HepG2 (cell line): ENCODE measurements around the gene AMOTL1. TPM values are rescaled to one million over a fixed set of nuclear protein-coding genes. Genes with fewer than 3 reads are reported as not detected.

Experiments used
- ATAC-seq: fragments of 200-7000 bp; cut with Tn5 transposase; 3 replicates; pipeline ENCODE4 v1.9.1; 2020; ENCODE audit warnings: mild to moderate bottlenecking, moderate library complexity
- BruUV-seq: library from RNA; stranded (reverse); fragments of 400-500 nt; replicated peaks from 2 replicates; lab custom pipeline; 2021; lab: Mats Ljungman, UMichigan
- CTCF ChIA-PET: fragments of 300-600 bp; formaldehyde crosslinking; extraction: SDS; loops from one replicate; lab custom pipeline; 2021; ENCODE audit warnings: low total read pairs, inconsistent platforms, low intra/inter-chr PET ratio; lab: Yijun Ruan, JAX
- POLR2A ChIA-PET: fragments of 350-600 bp; sonication (Branson Sonifier 250); formaldehyde crosslinking; loops from one replicate; lab custom pipeline; 2020; ENCODE audit warnings: antibody characterized with exemption, inconsistent platforms; lab: Yijun Ruan, JAX
- DNase-seq: peaks from one replicate; pipeline ENCODE4 v3.0.0-alpha.2; 2015; ENCODE audit warnings: low spot score
- FAIRE-seq: peaks from 3 replicates; lab custom pipeline; 2011; peaks lifted over from hg19 to GRCh38; lab: Jason Lieb, UNC
- H2AFZ ChIP-seq: one replicate; pipeline ENCODE4 v1.6.1; 2011; ENCODE audit warnings: low read length, inconsistent platforms
- H3K27ac ChIP-seq: fragments of 300-600 bp; 3 replicates; pipeline ENCODE4 v1.8.0; 2011; ENCODE audit warnings: mixed run types, mild to moderate bottlenecking, mixed read lengths, low read length, inconsistent platforms; ENCODE audit not compliant: insufficient read depth; ENCODE audit errors: extremely low read length
- H3K27me3 ChIP-seq, 2 experiments: fragments of 200-600 bp in 1 of 2; 2 replicates in 1 of 2; 3 replicates in 1 of 2; pipeline versions ENCODE4 v1.6.0 to v1.8.0; 2011; ENCODE audit warnings: low read length in 2 of 2, mild to moderate bottlenecking in 2 of 2, moderate library complexity in 2 of 2, inconsistent platforms in 1 of 2; ENCODE audit not compliant: insufficient read depth in 2 of 2, control insufficient read depth in 1 of 2
- H3K36me3 ChIP-seq, 2 experiments: fragments of 200-600 bp in 1 of 2; replicated peaks in 1 of 2; 2 replicates in 1 of 2; 3 replicates in 1 of 2; pipeline versions ENCODE4 v1.5.1 to v1.8.0; 2011; ENCODE audit warnings: low read length in 2 of 2, inconsistent platforms in 1 of 2; ENCODE audit not compliant: insufficient read depth in 2 of 2, control insufficient read depth in 1 of 2
- H3K4me1 ChIP-seq: 2 replicates; pipeline ENCODE4 v1.5.1; 2012; ENCODE audit warnings: low read length, inconsistent platforms; ENCODE audit not compliant: insufficient read depth
- H3K4me2 ChIP-seq: 2 replicates; pipeline ENCODE4 v1.6.0; 2011; ENCODE audit warnings: low read depth, low read length, inconsistent platforms
- H3K4me3 ChIP-seq, 3 experiments: fragments of 200-600 bp in 1 of 3; sonication (generic), shearing (Covaris generic) in 1 of 3; replicated peaks in 1 of 3; 2 replicates each; pipeline ENCODE4 v1.5.1; 2011 to 2016; ENCODE audit warnings: low read length in 3 of 3, inconsistent platforms in 2 of 3, low read depth in 2 of 3, mild to moderate bottlenecking in 2 of 3, control low read depth in 1 of 3, mixed read lengths in 1 of 3; ENCODE audit not compliant: insufficient read depth in 1 of 3
- H3K79me2 ChIP-seq: one replicate; pipeline ENCODE4 v1.6.1; 2011; ENCODE audit warnings: low read length, inconsistent platforms; ENCODE audit not compliant: insufficient read depth
- H3K9ac ChIP-seq: 2 replicates; pipeline ENCODE4 v1.6.0; 2011; ENCODE audit warnings: mild to moderate bottlenecking, low read depth, low read length, inconsistent platforms; ENCODE audit not compliant: insufficient read depth
- H3K9me3 ChIP-seq: 2 replicates; pipeline ENCODE4 v1.5.1; 2012; ENCODE audit warnings: mild to moderate bottlenecking, low read length
- H4K20me1 ChIP-seq: 2 replicates; pipeline ENCODE4 v1.6.0; 2011; ENCODE audit warnings: inconsistent platforms, mild to moderate bottlenecking, low read length, moderate library complexity; ENCODE audit not compliant: insufficient read depth
- DR1 ChIP-seq: sonication (generic); formaldehyde crosslinking; IDR thresholded peaks from 2 replicates; pipeline ENCODE4 v1.8.0; 2021; ENCODE audit warnings: mild to moderate bottlenecking, missing genetic modification reagents, inconsistent platforms
- GLI4 ChIP-seq: sonication (generic); formaldehyde crosslinking; IDR thresholded peaks from 2 replicates; pipeline ENCODE4 v1.5.1; 2020; ENCODE audit warnings: missing genetic modification reagents, mild to moderate bottlenecking, moderate library complexity, borderline replicate concordance
- HOXA7 ChIP-seq: sonication (generic); formaldehyde crosslinking; IDR thresholded peaks from 2 replicates; pipeline ENCODE4 v1.8.1; 2022; ENCODE audit warnings: mild to moderate bottlenecking, missing genetic modification reagents, moderate library complexity
- MYNN ChIP-seq: sonication (generic); formaldehyde crosslinking; IDR thresholded peaks from 2 replicates; pipeline ENCODE4 v1.4.0; 2020; ENCODE audit warnings: mild to moderate bottlenecking, low read depth, missing genetic modification reagents
- SMYD3 ChIP-seq: sonication (generic); formaldehyde crosslinking; IDR thresholded peaks from 2 replicates; pipeline ENCODE4 v1.8.1; 2023; ENCODE audit warnings: mild to moderate bottlenecking, missing genetic modification reagents
- TFDP2 ChIP-seq: sonication (generic); formaldehyde crosslinking; IDR thresholded peaks from 2 replicates; pipeline ENCODE4 v1.4.0; 2020; ENCODE audit warnings: missing genetic modification reagents
- THAP7 ChIP-seq: sonication (generic); formaldehyde crosslinking; IDR thresholded peaks from 2 replicates; pipeline ENCODE4 v1.8.1; 2023; ENCODE audit warnings: mild to moderate bottlenecking, missing genetic modification reagents
- YEATS4 ChIP-seq: sonication (generic); formaldehyde crosslinking; IDR thresholded peaks from 2 replicates; pipeline ENCODE4 v1.4.0; 2020; ENCODE audit warnings: missing genetic modification reagents, borderline replicate concordance
- ZBTB42 ChIP-seq: sonication (generic); formaldehyde crosslinking; IDR thresholded peaks from 2 replicates; pipeline ENCODE4 v1.5.0; 2020; ENCODE audit warnings: mild to moderate bottlenecking, missing genetic modification reagents
- ZNF280D ChIP-seq: sonication (generic); formaldehyde crosslinking; IDR thresholded peaks from 2 replicates; pipeline ENCODE4 v1.5.1; 2020; ENCODE audit warnings: mild to moderate bottlenecking, missing genetic modification reagents
- ZNF354B ChIP-seq: sonication (generic); formaldehyde crosslinking; IDR thresholded peaks from 2 replicates; pipeline ENCODE4 v1.8.0; 2022; ENCODE audit warnings: mild to moderate bottlenecking, missing genetic modification reagents
- ZNF484 ChIP-seq: sonication (generic); formaldehyde crosslinking; IDR thresholded peaks from 2 replicates; pipeline ENCODE4 v1.5.1; 2020; ENCODE audit warnings: mild to moderate bottlenecking, low read depth, missing genetic modification reagents, borderline replicate concordance
- ZNF562 ChIP-seq: sonication (generic); formaldehyde crosslinking; IDR thresholded peaks from 2 replicates; pipeline ENCODE4 v1.8.0; 2022; ENCODE audit warnings: missing genetic modification reagents, borderline replicate concordance
- ZUFSP ChIP-seq: sonication (generic); formaldehyde crosslinking; IDR thresholded peaks from 2 replicates; pipeline ENCODE4 v1.9.0; 2021; ENCODE audit warnings: missing genetic modification reagents, mild to moderate bottlenecking, borderline replicate concordance
- ZXDC ChIP-seq: sonication (generic); formaldehyde crosslinking; IDR thresholded peaks from 2 replicates; pipeline ENCODE4 v1.5.0; 2020; ENCODE audit warnings: mild to moderate bottlenecking, missing genetic modification reagents
- WGBS: methylation state at CpG from one replicate; pipeline ENCODE4 v1.1.6; 2017; ENCODE audit warnings: low lambda C conversion rate; 5-methylcytosine and 5-hydroxymethylcytosine counted together
- in situ Hi-C: cut with HindIII; loops from 2 replicates; pipeline ENCODE4 v1.10.0; 2017; ENCODE audit warnings: low pct_unique_long_range_greater_than_20kb; ENCODE audit not compliant: extremely low pct_ligation_motif_present
- intact Hi-C: fragments of 100-400 bp; cut with micrococcal nuclease; formaldehyde crosslinking; loops from one replicate; pipeline ENCODE4 v1.10.0; 2022; ENCODE audit not compliant: unreplicated experiment
- polyA plus RNA-seq, 8 experiments: library from polyadenylated mRNA; depleted of rRNA in 3 of 8; stranded (reverse) in 7 of 8; unstranded in 1 of 8; fragments of >200 nt; fragmentation: Illumina TruSeq in 4 of 8; extraction: Trizol in 4 of 8; gene quantifications; 2 replicates each; pipeline versions ENCODE4 v1.2.1 to v1.2.3, GENCODE V29; 2011 to 2016; ENCODE audit warnings: low read depth in 4 of 8, missing spikeins in 1 of 8, mixed read lengths in 1 of 8; ENCODE audit not compliant: insufficient read depth in 1 of 8
- total RNA-seq, 5 experiments: library from RNA; depleted of rRNA; stranded (reverse); fragments of >200 nt; fragmentation: Illumina TruSeq; extraction: Trizol; gene quantifications; 2 replicates each; pipeline ENCODE4 v1.2.3, GENCODE V29; 2016; ENCODE audit warnings: low read depth in 1 of 5

Gene AMOTL1
- total and polyA plus RNA-seq, 2 of the 13 experiments (the other 11 are each of a cell fraction or from before 2014, with no cell fraction given), result 0.01 to 0.20 TPM

GRCh38 chr11:94728541-94728940 is 39.6 kb upstream of the AMOTL1 start:
- CTCF ChIA-PET, result no interaction called here
- ATAC-seq (no peak), DNase-seq (no peak), FAIRE-seq (no peak)
- Histone ChIP-seq H2AFZ (no peak overlapping the region), H3K4me1 (peaks cover 8% of the 10 kb centered on the region; the same call in 1 of the 2 replicates), H3K36me3 (no peaks in the 10 kb centered on the region), H3K79me2 (no peaks in the 10 kb centered on the region), H3K9ac (no peak overlapping the region), H3K4me3 (no peak overlapping the region), H3K4me2 (no peak overlapping the region), H3K27me3 (no peaks in the 10 kb centered on the region), H3K27ac (no peak overlapping the region), H4K20me1 (no peaks in the 10 kb centered on the region), H3K9me3 (no peaks in the 10 kb centered on the region)
- POLR2A ChIA-PET, result no interaction called here
- no TSS peak for BruUV-seq
- in situ Hi-C loops (no loop called here), intact Hi-C loops (no loop called here)
- 0% methylated on average over 1 of the region's 1 CpG for WGBS
- TF ChIP-seq ZXDC (CRISPR knock-in tag) (no peak), ZNF354B (CRISPR knock-in tag) (no peak), GLI4 (CRISPR knock-in tag) (no peak), ZNF280D (no peak), MYNN (CRISPR knock-in tag) (no peak), DR1 (no peak), SMYD3 (CRISPR knock-in tag) (no peak), ZBTB42 (no peak), ZUFSP (CRISPR knock-in tag) (no peak), HOXA7 (CRISPR knock-in tag) (no peak), THAP7 (CRISPR knock-in tag) (no peak), TFDP2 (CRISPR knock-in tag) (no peak), ZNF562 (no peak), YEATS4 (CRISPR knock-in tag) (no peak), ZNF484 (no peak)
